ENCODE measurements around the gene STK32C. TPM values are rescaled to one million over a fixed set of nuclear protein-coding genes. Genes with fewer than 3 reads are reported as not detected.
A peak's percentile ranks its signal among the peaks of the same experiment; 100 is the strongest.

Gene STK32C
- total RNA-seq, 1 experiment from 2014 or later = 28.3 TPM

- in situ Hi-C loops (cut with HindIII; ENCODE audit: low sequenced_read_pairs) = no loop called here
- no peak for DNase-seq (ENCODE audit: low spot score)
These were observed 124.7 kb downstream of the STK32C start for GRCh38 chr10:132183046-132183445.

GRCh38 chr10:132182591-132182990, 125.2 kb downstream of the STK32C start:
- DNase-seq (ENCODE audit: low spot score) = no peak
- in situ Hi-C loops (cut with HindIII; ENCODE audit: low sequenced_read_pairs) = no loop called here

GRCh38 chr10:132181691-132182425, 125.9 kb downstream of the STK32C start:
- in situ Hi-C loops (cut with HindIII; ENCODE audit: low sequenced_read_pairs) = no loop called here
- no peak for DNase-seq (ENCODE audit: low spot score)

GRCh38 chr10:132180736-132181135, 127.0 kb downstream of the STK32C start:
- no peak for DNase-seq (ENCODE audit: low spot score)
- in situ Hi-C loops (cut with HindIII; ENCODE audit: low sequenced_read_pairs) = no loop called here

- DNase-seq (ENCODE audit: low spot score) = no peak
- in situ Hi-C loops (cut with HindIII; ENCODE audit: low sequenced_read_pairs) = no loop called here
These were observed 128.0 kb downstream of the STK32C start for GRCh38 chr10:132179551-132180392.

GRCh38 chr10:132178672-132179545, 128.8 kb downstream of the STK32C start:
- in situ Hi-C loops (cut with HindIII; ENCODE audit: low sequenced_read_pairs) = no loop called here
- DNase-seq (ENCODE audit: low spot score) = no peak

GRCh38 chr10:132178046-132178445, 129.7 kb downstream of the STK32C start:
- DNase-seq (ENCODE audit: low spot score) = no peak
- in situ Hi-C loops (cut with HindIII; ENCODE audit: low sequenced_read_pairs) = no loop called here

GRCh38 chr10:132176623-132177500, 130.9 kb downstream of the STK32C start:
- in situ Hi-C loops (cut with HindIII; ENCODE audit: low sequenced_read_pairs) = no loop called here
- no peak for DNase-seq (ENCODE audit: low spot score)

- in situ Hi-C loops (cut with HindIII; ENCODE audit: low sequenced_read_pairs) = no loop called here
These were observed 131.7 kb downstream of the STK32C start for GRCh38 chr10:132175907-132176581.

GRCh38 chr10:132175408-132175807, 132.3 kb downstream of the STK32C start:
- in situ Hi-C loops (cut with HindIII; ENCODE audit: low sequenced_read_pairs) = no loop called here
- DNase-seq (ENCODE audit: low spot score) = no peak

More at GRCh38 chr10:132175907-132176581, 131.7 kb downstream of the STK32C start:
- peak; percentile 42 for DNase-seq (ENCODE audit: low spot score)

- no peak for DNase-seq (ENCODE audit: low spot score)
- in situ Hi-C loops (cut with HindIII; ENCODE audit: low sequenced_read_pairs) = no loop called here
These were observed 133.5 kb downstream of the STK32C start for GRCh38 chr10:132174237-132174636.

GRCh38 chr10:132173185-132173584, 134.6 kb downstream of the STK32C start:
- peak; percentile 67 for DNase-seq (ENCODE audit: low spot score)
- in situ Hi-C loops (cut with HindIII; ENCODE audit: low sequenced_read_pairs) = no loop called here

GRCh38 chr10:132172091-132173066, 135.4 kb downstream of the STK32C start:
- in situ Hi-C loops (cut with HindIII; ENCODE audit: low sequenced_read_pairs) = no loop called here
- DNase-seq (ENCODE audit: low spot score) = no peak

- DNase-seq (ENCODE audit: low spot score) = no peak
- in situ Hi-C loops (cut with HindIII; ENCODE audit: low sequenced_read_pairs) = no loop called here
These were observed 137.0 kb downstream of the STK32C start for GRCh38 chr10:132170561-132171361.

GRCh38 chr10:132169766-132170560, 137.8 kb downstream of the STK32C start:
- in situ Hi-C loops (cut with HindIII; ENCODE audit: low sequenced_read_pairs) = no loop called here
- no peak for DNase-seq (ENCODE audit: low spot score)

Data from G401 (cell line).